Neuron (in vitro differentiated cells): ENCODE measurements around the gene ADCK1.
"Not testable (repeated sequence)": the region's sequence is repeated elsewhere in the genome, so short reads cannot be mapped to it uniquely, and the experiment has no call there.

Experiments
- H2AFZ ChIP-seq: one replicate; pipeline ENCODE4 v1.6.1; 2013; ENCODE audit warnings: low read depth, mild to moderate bottlenecking, inconsistent platforms, low read length, moderate library complexity
- H3K27me3 ChIP-seq: one replicate; pipeline ENCODE4 v1.6.1; 2013; ENCODE audit warnings: low read length; ENCODE audit not compliant: insufficient read depth
- H3K36me3 ChIP-seq: one replicate; pipeline ENCODE4 v1.6.1; 2013; ENCODE audit warnings: low read length; ENCODE audit not compliant: insufficient read depth
- H3K4me1 ChIP-seq: one replicate; pipeline ENCODE4 v1.6.1; 2013; ENCODE audit warnings: low read length; ENCODE audit not compliant: insufficient read depth
- H3K4me3 ChIP-seq: 2 replicates; pipeline ENCODE4 v1.5.1; 2013; ENCODE audit warnings: mild to moderate bottlenecking, low read length, moderate library complexity
- H3K9me3 ChIP-seq: one replicate; pipeline ENCODE4 v1.6.1; 2013; ENCODE audit warnings: low read length

ADCK1 gene

GRCh38 chr14:77897374-77897773 lies 97.5 kb downstream of the ADCK1 start:
- Histone ChIP-seq H3K27me3 (no peaks in the 10 kb centered on the region), H3K9me3 (no peaks in the 10 kb centered on the region), H3K36me3 (no peaks in the 10 kb centered on the region), H3K4me3 (no peak overlapping the region), H2AFZ (no peak overlapping the region), H3K4me1 (no peaks in the 10 kb centered on the region)

- no peak overlapping the region for H2AFZ ChIP-seq
- no peak overlapping the region for H3K4me3 ChIP-seq
- no peaks in the 10 kb centered on the region for H3K9me3 ChIP-seq
Observed at GRCh38 chr14:77902811-77903210, 102.9 kb downstream of the ADCK1 start.

GRCh38 chr14:77903221-77903620 lies 103.3 kb downstream of the ADCK1 start:
- Histone ChIP-seq H2AFZ (no peak overlapping the region), H3K9me3 (no peaks in the 10 kb centered on the region), H3K4me1 (no peaks in the 10 kb centered on the region), H3K27me3 (no peaks in the 10 kb centered on the region), H3K36me3 (no peaks in the 10 kb centered on the region), H3K4me3 (no peak overlapping the region)

More at GRCh38 chr14:77902811-77903210, 102.9 kb downstream of the ADCK1 start:
- Histone ChIP-seq H3K36me3 (no peaks in the 10 kb centered on the region), H3K4me1 (no peaks in the 10 kb centered on the region), H3K27me3 (no peaks in the 10 kb centered on the region)

- Histone ChIP-seq H3K4me1 (no peaks in the 10 kb centered on the region), H3K27me3 (no peaks in the 10 kb centered on the region), H3K4me3 (no peak overlapping the region), H2AFZ (no peak overlapping the region), H3K36me3 (no peaks in the 10 kb centered on the region), H3K9me3 (no peaks in the 10 kb centered on the region)
Observed at GRCh38 chr14:77903937-77904617, 104.2 kb downstream of the ADCK1 start.

GRCh38 chr14:77906446-77906845 lies 106.5 kb downstream of the ADCK1 start:
- Histone ChIP-seq H3K4me1 (no peaks in the 10 kb centered on the region), H2AFZ (no peak overlapping the region), H3K36me3 (no peaks in the 10 kb centered on the region), H3K27me3 (no peaks in the 10 kb centered on the region), H3K4me3 (no peak overlapping the region), H3K9me3 (no peaks in the 10 kb centered on the region)

- Histone ChIP-seq H3K4me1 (no peaks in the 10 kb centered on the region), H3K27me3 (no peaks in the 10 kb centered on the region), H2AFZ (no peak overlapping the region), H3K36me3 (no peaks in the 10 kb centered on the region), H3K4me3 (no peak overlapping the region), H3K9me3 (no peaks in the 10 kb centered on the region)
Observed at GRCh38 chr14:77908847-77909246, 108.9 kb downstream of the ADCK1 start.

GRCh38 chr14:77909911-77910310 lies 110.0 kb downstream of the ADCK1 start:
- no peak overlapping the region for H2AFZ ChIP-seq
- no peaks in the 10 kb centered on the region for H3K27me3 ChIP-seq
- no peaks in the 10 kb centered on the region for H3K4me1 ChIP-seq
- no peaks in the 10 kb centered on the region for H3K36me3 ChIP-seq
- no peak overlapping the region for H3K4me3 ChIP-seq
- H3K9me3 ChIP-seq = no peaks in the 10 kb centered on the region

- Histone ChIP-seq H3K27me3 (no peaks in the 10 kb centered on the region), H3K4me1 (no peaks in the 10 kb centered on the region), H3K9me3 (no peaks in the 10 kb centered on the region), H3K4me3 (no peak overlapping the region), H3K36me3 (no peaks in the 10 kb centered on the region), H2AFZ (no peak overlapping the region)
Observed at GRCh38 chr14:77910506-77910905, 110.6 kb downstream of the ADCK1 start.

- Histone ChIP-seq H3K9me3 (no peaks in the 10 kb centered on the region), H3K4me1 (no peaks in the 10 kb centered on the region), H2AFZ (no peak overlapping the region), H3K4me3 (no peak overlapping the region), H3K27me3 (no peaks in the 10 kb centered on the region), H3K36me3 (no peaks in the 10 kb centered on the region)
Observed at GRCh38 chr14:77911356-77911755, 111.4 kb downstream of the ADCK1 start.

- H3K36me3 ChIP-seq = no peaks in the 10 kb centered on the region
- H2AFZ ChIP-seq = no peak overlapping the region
- H3K9me3 ChIP-seq = no peaks in the 10 kb centered on the region
- no peaks in the 10 kb centered on the region for H3K27me3 ChIP-seq
- H3K4me3 ChIP-seq = no peak overlapping the region
- no peaks in the 10 kb centered on the region for H3K4me1 ChIP-seq
Observed at GRCh38 chr14:77912754-77913556, 113.0 kb downstream of the ADCK1 start.

GRCh38 chr14:77914073-77914721 lies 114.3 kb downstream of the ADCK1 start:
- no peak overlapping the region for H2AFZ ChIP-seq
- no peaks in the 10 kb centered on the region for H3K36me3 ChIP-seq
- H3K4me3 ChIP-seq = no peak overlapping the region
- no peaks in the 10 kb centered on the region for H3K4me1 ChIP-seq
- no peaks in the 10 kb centered on the region for H3K9me3 ChIP-seq
- H3K27me3 ChIP-seq = no peaks in the 10 kb centered on the region

GRCh38 chr14:77915390-77915789 lies 115.5 kb downstream of the ADCK1 start:
- H3K4me1 ChIP-seq, H3K27me3 ChIP-seq, H2AFZ ChIP-seq, H3K9me3 ChIP-seq, H3K4me3 ChIP-seq, H3K36me3 ChIP-seq: not testable (repeated sequence)

GRCh38 chr14:77917491-77918201 lies 117.7 kb downstream of the ADCK1 start:
- Histone ChIP-seq H3K4me3 (no peak overlapping the region), H2AFZ (no peak overlapping the region), H3K36me3 (no peaks in the 10 kb centered on the region)

More at GRCh38 chr14:77917491-77918201, 117.7 kb downstream of the ADCK1 start:
- no peaks in the 10 kb centered on the region for H3K27me3 ChIP-seq
- no peaks in the 10 kb centered on the region for H3K4me1 ChIP-seq
- no peaks in the 10 kb centered on the region for H3K9me3 ChIP-seq
